Measurements from ENCODE around the gene TSPAN5. TPM values are rescaled to one million over a fixed set of nuclear protein-coding genes. Genes with fewer than 3 reads are reported as not detected.
A peak's percentile ranks its signal among the peaks of the same experiment; 100 is the strongest.

The TSPAN5 gene
- total RNA-seq, 1 experiment from 2014 or later: 12.4 TPM

GRCh38 chr4:98433691-98434090, 224.7 kb downstream of the TSPAN5 start:
- Histone ChIP-seq H3K4me1 (replicated peaks; ENCODE audit: insufficient read depth) (peaks cover 23% of the 10 kb centered on the region), H3K36me3 (ENCODE audit: low read depth) (no peaks in the 10 kb centered on the region; the same call in 1 of the 2 replicates), H3K27ac (no peak overlapping the region), H3K4me2 (no peak overlapping the region), H3K9me2 (ENCODE audit: insufficient read depth) (no peaks in the 10 kb centered on the region), H3K9me3 (ENCODE audit: insufficient read depth, low read depth) (no peaks in the 10 kb centered on the region), H3K27me3 (ENCODE audit: insufficient read depth, low read depth) (no peaks in the 10 kb centered on the region), H3F3A (ENCODE audit: insufficient read depth, low read depth) (peaks cover 25% of the 10 kb centered on the region), H2AFZ (no peak overlapping the region), H3K79me2 (ENCODE audit: low read depth) (no peaks in the 10 kb centered on the region), H3K4me3 (no peak overlapping the region), H4K20me1 (ENCODE audit: insufficient read depth) (no peaks in the 10 kb centered on the region)
- no TSS peak for BruUV-seq (replicated peaks)
- ChIA-PET CTCF (no interaction called here), POLR2A (ENCODE audit: unreplicated experiment) (no interaction called here)
- intact Hi-C loops (cut with micrococcal nuclease; ENCODE audit: unreplicated experiment): no loop called here
- TF ChIP-seq EZH2 (IDR thresholded peaks at IDR 0.05; ENCODE audit: low read depth) (no peak), CTCF (conservative IDR thresholded peaks at IDR 0.05) (no peak)
- DNase-seq: no peak

DNA sequence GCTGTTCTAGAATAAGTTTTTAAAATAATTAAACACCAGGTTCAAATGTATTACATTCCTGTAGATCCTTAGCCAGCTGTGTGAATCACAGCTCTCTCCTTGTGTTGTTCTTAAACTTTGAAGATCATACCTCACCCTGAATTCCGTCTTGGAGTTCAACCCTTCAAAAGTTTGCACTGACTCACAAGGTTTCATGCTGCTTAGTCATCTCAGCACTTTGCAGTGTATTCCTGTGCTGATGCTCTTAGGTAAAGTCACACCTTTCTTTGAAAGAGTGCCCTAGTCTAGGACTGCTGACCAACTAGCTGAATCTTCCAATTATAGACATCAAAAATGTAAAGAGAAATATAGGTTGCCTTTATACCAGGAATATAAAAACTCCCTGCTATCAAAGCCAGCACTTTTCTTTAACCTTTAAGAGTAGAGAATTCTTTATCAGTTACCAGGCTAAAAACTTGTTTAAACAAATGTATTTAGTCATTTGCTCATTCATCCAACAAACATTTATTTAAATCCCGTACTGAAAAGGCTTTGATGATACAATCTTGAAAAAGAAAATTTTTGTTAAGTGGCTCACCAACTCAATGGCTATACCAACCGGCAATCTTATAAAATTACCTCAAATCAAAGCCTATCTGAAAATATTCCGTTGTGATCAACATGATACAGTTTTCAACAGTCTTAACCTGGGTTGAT, 227.6 kb downstream of the TSPAN5 start:
- Histone ChIP-seq H3K27me3 (ENCODE audit: insufficient read depth, low read depth) (no peaks in the 10 kb centered on the region), H3K27ac (peak overlapping the region; percentile 62), H2AFZ (no peak overlapping the region), H3K4me1 (replicated peaks; ENCODE audit: insufficient read depth) (peaks cover 23% of the 10 kb centered on the region), H3K4me2 (peak overlapping the region; percentile 34), H4K20me1 (ENCODE audit: insufficient read depth) (no peaks in the 10 kb centered on the region), H3K79me2 (ENCODE audit: low read depth) (no peaks in the 10 kb centered on the region), H3K9me3 (ENCODE audit: insufficient read depth, low read depth) (no peaks in the 10 kb centered on the region; the same call in 1 of the 2 replicates), H3K9me2 (ENCODE audit: insufficient read depth) (no peaks in the 10 kb centered on the region), H3K4me3 (no peak overlapping the region), H3F3A (ENCODE audit: insufficient read depth, low read depth) (peaks cover 25% of the 10 kb centered on the region), H3K36me3 (ENCODE audit: low read depth) (no peaks in the 10 kb centered on the region)
- ChIA-PET POLR2A (ENCODE audit: unreplicated experiment) (interaction anchor here (0.6 kb wide), 1 partner anchor 66 kb away, joined by 4 read pairs; no protein-coding TSS in a partner anchor), CTCF (no interaction called here)
- peak; percentile 37 to 94 for DNase-seq
- no TSS peak for BruUV-seq (replicated peaks)
- TF ChIP-seq EZH2 (IDR thresholded peaks at IDR 0.05; ENCODE audit: low read depth) (no peak), CTCF (conservative IDR thresholded peaks at IDR 0.05) (no peak)
- intact Hi-C loops (cut with micrococcal nuclease; ENCODE audit: unreplicated experiment): loop anchor here (2.0 kb wide), 1 partner anchor 170 kb away; the partner anchor contains the start of gene RAP1GDS1

DNA sequence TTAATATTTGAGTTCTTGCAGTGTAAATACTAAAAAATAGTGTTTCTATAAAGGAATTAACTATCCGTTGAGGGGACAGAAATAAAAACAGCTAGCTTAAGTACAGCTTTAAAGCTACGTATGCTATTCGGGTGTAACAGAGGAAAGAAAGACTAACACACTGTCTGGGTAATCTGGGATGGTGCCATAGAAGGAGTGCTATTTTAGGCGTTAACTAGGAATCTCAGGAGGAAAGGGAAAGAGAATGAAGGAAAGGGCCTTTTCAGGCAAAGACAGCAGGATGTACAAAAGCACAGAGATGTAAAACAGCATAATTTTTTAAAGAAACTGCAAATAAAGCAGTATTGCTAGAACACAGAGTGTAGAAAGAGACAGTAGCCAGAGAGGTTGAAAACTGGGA, 235.4 kb downstream of the TSPAN5 start:
- H4K20me1 ChIP-seq (ENCODE audit: insufficient read depth): no peaks in the 10 kb centered on the region
- H3K9me2 ChIP-seq (ENCODE audit: insufficient read depth): no peaks in the 10 kb centered on the region
- no peaks in the 10 kb centered on the region; the same call in 1 of the 2 replicates for H3F3A ChIP-seq (ENCODE audit: insufficient read depth, low read depth)
- no peak overlapping the region for H2AFZ ChIP-seq
- H3K4me2 ChIP-seq: no peak overlapping the region
- POLR2A ChIA-PET (ENCODE audit: unreplicated experiment): interaction anchor here (0.6 kb wide), 1 partner anchor 162 kb away, joined by 7 read pairs; the partner anchor contains the start of gene RAP1GDS1
- H3K27me3 ChIP-seq (ENCODE audit: insufficient read depth, low read depth): no peaks in the 10 kb centered on the region
- H3K27ac ChIP-seq: no peak overlapping the region
- no peaks in the 10 kb centered on the region for H3K4me1 ChIP-seq (replicated peaks; ENCODE audit: insufficient read depth)
- H3K79me2 ChIP-seq (ENCODE audit: low read depth): no peaks in the 10 kb centered on the region
- intact Hi-C loops (cut with micrococcal nuclease; ENCODE audit: unreplicated experiment): no loop called here
- CTCF ChIA-PET: no interaction called here
- no peak overlapping the region for H3K4me3 ChIP-seq
- BruUV-seq (replicated peaks): no TSS peak
- no peak for DNase-seq
- TF ChIP-seq EZH2 (IDR thresholded peaks at IDR 0.05; ENCODE audit: low read depth) (no peak), CTCF (conservative IDR thresholded peaks at IDR 0.05) (no peak)
- H3K9me3 ChIP-seq (ENCODE audit: insufficient read depth, low read depth): no peaks in the 10 kb centered on the region; the same call in 1 of the 2 replicates
- peaks cover 10% of the 10 kb centered on the region; the same call in 1 of the 2 replicates for H3K36me3 ChIP-seq (ENCODE audit: low read depth)
